Stimulated activated CD4-positive, alpha-beta T cell treated with anti-CD3 and anti-CD28 coated beads, Interleukin-4, amount 100 ng/mL, for 24 hours (primary cell): ENCODE results near the gene OR51B5.
A peak's percentile ranks its signal among the peaks of the same experiment; 100 is the strongest.
"Not testable (repeated sequence)": the region's sequence is repeated elsewhere in the genome, so short reads cannot be mapped to it uniquely, and the experiment has no call there.

Source experiments
- DNase-seq: peaks from one replicate; pipeline ENCODE4 v3.0.0-alpha.2; 2020

Gene OR51B5, protein sequence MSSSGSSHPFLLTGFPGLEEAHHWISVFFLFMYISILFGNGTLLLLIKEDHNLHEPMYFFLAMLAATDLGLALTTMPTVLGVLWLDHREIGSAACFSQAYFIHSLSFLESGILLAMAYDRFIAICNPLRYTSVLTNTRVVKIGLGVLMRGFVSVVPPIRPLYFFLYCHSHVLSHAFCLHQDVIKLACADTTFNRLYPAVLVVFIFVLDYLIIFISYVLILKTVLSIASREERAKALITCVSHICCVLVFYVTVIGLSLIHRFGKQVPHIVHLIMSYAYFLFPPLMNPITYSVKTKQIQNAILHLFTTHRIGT

DNA sequence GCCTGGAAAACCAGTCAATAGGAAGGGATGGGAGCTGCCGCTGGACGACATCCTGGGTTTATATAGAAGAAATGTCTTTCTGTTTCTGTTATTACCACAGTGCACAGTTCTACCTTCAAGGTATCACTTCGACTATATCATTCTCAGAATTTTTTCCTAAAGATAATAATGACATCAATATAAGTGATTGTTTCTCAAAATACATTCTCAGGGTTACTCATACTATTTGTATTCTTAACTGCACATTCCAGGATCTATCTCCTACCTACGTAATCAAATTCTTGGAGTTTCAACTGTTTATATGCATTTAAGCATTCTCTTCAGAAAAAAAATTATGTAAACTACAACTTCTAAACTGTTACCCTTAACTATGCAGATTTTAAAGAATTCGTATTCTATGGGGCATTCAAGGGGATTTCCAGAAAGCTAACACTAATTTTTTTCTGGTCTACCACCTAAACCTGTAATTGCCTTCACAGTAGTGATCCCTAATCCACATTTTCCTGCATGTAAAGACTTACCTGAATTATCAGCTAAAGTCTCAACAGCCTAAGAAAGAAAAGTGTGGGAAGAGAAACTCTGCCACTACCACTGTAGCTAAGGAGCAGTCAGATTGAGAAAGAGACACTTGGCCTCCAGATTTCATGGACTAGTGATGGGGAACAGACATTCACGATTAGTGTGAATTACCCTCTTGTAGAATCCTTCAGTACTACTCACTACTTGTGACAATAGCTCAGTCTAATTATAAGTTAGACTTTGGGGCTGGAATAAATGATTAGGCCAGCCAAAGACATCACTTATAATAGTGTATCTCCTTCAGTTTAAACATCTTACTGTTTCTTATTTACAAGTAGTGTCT is at the start of gene OR51B5:
TSS of gene OR51B5 (minus strand) at position 51 of the 862 bp plus-strand sequence. CDS start at position 51, 0 bp downstream.
- DNase-seq = no peak

DNA sequence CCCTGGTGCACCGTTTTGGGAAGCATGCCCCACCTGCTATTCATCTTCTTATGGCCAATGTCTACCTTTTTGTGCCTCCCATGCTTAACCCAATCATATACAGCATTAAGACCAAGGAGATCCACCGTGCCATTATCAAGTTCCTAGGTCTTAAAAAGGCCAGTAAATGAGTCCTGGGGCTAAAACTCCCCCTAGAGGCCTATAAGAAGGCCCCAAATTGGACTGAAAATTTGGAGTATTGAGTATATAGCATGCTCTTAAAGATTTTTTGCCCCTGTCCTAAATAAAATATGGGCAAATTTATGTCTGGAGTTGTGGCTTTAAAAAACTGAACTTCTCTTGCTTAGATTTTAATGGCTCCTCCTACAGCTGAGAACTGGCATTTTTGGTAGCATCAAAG is 46.9 kb upstream of the OR51B5 start:
- DNase-seq = no peak

DNA sequence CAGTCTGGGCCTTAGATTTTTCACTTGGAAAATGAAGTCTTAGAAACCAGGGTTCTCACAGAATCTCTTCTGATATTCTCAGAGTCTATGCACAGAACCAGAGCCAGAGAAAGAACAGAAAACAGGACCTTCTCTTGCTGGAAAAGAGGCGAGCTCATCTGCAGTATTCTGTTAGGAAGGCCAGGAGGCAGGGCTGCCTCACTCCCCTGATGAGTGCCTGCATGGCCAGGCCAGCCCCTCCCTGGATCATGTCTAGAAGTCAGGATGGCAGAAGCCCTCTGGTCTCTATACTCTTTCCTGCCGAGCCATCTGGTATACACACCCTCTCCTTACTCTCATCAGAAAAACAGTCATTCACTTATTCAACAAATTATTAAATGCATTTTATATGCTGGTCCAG is 41.0 kb upstream of the OR51B5 start:
- no peak for DNase-seq

DNA sequence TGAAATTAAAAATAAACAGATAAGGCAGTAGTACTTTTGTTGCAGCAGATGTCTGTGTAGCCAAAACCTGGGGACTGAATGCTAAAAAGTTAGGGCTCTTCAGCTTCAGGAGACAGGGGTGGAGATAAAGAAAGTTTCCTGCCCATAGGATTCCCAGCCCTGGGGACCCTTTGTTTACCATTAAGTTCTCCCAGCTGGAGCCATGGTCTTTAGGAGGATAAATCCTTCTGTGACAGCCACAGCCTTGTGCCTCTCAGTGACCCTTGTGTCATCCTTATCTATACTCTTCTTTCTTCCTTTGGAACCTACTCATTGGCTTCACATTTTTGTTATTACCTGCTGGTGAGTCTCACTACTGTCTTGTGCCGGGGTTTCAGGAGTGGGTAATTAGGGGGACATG is 40.3 kb upstream of the OR51B5 start, which contains the start of gene OR51M1:
TSS of gene OR51M1 (plus strand) at position 237 of the 400 bp plus-strand sequence. CDS start 5,587 bp downstream, outside the sequence.
- DNase-seq = no peak

DNA sequence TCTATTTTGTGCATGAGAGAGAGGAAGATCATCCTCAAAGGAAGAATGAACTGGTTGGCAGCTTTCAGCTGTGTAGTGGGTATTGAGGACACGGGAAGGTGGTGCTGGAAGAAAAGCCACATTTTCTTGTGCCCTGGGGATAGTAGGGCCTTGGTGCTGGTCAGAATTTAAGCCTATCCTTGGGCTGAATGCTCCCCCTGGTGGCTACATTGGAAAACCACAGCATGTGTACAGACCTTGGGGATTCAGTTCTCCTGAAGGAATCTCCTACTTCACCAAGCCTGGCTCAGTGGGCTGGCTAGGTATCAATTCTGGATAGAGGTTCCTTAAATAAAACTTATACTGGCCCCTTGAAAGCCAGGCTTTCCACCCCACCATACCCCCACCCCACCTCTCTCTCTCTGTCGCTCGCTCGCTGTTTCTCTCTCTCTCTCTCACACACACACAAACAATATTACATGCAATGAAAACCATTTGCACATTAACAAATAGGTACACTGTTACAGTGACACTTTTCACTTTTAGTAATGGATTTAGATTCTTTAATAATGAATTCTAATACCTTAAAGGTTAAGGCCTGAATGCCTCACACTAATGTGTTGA is 37.5 kb upstream of the OR51B5 start:
- DNase-seq = peak; percentile 20

DNA sequence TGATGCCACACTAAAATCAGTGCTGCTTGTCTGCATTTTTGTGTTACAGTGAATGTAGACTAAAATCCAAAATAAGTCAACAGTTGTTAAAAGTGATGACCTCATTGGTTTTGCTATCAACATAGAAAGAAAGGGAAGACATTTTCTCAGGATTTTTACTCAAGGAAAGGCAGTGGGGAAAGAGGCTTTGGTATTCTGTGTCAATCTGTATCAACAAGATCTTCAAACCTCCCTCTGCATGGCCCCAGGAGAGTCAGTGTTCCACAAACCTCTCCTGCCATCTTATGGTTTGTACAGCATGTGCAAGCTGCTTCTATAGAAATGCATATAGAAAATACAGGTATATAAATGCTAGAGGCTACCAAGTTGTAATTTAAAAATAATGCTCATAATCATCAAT is 26.5 kb upstream of the OR51B5 start:
- no peak for DNase-seq

DNA sequence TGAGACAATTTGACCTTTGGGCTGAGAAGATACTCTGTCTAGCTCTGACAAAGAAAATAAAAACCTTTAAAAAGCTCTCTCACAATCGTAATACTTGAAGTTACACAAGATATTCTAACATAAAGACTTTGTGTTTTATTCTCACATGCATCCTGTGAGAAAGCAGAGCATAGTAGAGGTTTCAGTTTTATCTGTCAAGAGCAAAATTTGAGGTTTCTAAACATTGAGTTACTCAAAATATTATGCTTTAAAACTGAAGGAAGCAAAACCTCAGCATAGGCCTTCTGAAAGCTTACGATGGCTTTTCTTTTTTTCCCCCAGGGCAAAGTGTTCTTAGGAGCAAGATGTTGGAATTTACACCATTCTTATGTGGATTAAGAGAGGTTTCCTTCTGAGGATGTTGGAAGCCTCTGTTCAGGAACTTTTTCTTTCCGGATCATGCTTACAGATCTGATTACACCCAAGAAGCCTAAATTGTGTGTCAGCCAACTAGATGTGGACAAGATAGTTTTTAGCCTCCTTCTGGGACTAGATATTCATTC is 25.2 kb upstream of the OR51B5 start:
- no peak for DNase-seq

DNA sequence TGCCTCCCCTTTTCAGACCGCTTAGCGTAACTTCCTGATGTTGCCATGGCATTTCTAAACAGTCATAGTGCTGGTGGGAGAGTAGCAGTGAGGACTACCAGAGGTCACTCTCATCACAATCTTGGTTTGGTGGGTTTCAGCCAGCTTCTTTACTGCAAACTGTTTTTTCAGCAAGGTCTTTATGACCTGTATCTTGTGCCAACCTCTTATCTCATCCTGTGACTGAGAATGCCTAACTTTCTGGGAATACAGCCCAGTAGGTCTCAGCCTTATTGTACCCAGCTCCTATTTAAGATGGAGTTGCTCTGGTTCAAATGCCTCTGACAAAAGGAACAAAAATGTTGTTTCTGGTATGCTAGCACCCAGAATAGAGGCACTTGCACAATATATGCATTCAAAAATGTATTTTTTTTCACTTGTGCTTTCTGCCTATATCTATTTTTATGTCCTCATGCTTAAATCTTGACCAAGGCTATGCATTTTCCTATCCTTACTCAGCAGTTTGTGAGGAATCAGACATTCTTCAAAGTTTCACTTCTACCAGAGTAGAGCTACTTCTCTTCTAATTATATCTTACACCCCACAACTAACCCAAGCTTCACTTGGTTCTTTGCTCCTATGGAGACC is 24.2 kb upstream of the OR51B5 start:
- DNase-seq = no peak

DNA sequence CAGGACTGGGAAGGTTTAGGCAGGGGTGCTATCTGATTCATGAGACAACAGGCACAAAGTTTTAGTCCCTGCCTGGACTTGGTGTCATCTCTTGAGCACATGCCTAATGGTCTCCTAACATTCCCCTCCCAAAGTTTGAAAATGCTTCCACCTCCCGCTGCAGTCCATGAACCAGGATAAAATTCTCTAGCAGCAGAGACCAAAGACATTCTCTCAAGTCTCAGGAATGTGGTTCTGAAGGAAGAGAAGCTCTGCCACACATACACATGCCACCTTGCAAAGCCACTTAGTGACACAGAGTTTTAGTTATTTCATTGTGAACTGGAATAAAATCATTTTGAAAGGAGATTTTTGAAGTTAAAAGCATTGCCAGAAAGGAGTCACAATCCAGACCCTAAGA is 23.5 kb upstream of the OR51B5 start:
- DNase-seq = no peak

DNA sequence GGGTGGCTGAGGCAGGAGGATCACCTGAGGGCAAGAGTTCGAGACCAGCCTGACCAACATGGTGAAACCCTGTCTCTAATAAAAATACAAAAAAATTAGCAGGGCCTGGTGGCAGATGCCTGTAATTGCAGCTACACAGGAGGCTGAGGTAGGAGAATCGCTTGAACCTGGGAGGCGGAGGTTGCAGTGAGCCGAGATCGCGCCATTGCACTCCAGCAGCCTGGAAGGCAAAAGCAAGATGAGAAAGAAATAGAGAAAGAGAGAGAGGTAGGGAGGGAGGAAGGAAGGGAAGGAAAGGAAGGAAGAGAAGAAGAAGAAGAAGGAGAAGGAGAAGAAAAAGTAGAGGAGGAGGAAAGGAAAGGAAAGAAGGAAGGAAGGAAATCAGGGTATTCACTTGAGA is 23.0 kb upstream of the OR51B5 start:
- not testable (repeated sequence) for DNase-seq

DNA sequence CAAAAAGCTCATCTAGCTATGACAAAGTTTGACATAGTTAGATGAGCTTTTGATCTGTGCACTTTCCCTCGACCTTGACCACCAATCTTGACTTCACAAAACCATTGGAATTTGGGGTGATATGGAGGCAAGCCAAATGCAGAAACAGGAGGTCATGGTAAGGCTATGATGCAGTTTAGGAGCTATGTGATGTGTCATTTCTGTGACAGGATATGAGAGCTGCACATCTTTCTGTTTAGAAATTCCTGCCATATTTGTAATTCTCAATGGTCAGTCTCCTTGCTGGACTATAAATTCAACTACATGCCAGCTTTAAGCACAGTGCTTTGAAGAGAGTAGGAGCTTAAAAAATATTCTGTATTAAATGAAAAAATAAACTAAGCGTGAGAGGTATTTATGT is 20.9 kb upstream of the OR51B5 start:
- no peak for DNase-seq

DNA sequence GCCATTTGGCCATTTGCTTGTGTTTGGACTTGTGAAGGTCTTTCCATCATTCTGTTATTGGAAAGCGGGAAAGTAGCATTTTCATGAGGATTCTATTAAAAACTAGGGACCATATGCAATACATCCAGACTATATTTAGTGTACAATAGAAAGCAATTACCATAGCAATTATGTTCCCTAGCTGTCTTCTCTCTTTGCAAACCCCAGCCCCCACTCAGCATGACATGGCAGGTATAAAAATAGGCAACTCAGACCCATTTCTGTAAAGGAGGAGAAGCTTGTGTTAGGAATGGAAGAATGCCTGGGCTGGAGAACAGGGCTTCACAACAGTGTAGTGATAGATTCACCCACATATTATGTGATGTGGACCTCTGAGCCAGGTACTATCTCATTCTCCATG is 20.4 kb upstream of the OR51B5 start:
- no peak for DNase-seq

DNA sequence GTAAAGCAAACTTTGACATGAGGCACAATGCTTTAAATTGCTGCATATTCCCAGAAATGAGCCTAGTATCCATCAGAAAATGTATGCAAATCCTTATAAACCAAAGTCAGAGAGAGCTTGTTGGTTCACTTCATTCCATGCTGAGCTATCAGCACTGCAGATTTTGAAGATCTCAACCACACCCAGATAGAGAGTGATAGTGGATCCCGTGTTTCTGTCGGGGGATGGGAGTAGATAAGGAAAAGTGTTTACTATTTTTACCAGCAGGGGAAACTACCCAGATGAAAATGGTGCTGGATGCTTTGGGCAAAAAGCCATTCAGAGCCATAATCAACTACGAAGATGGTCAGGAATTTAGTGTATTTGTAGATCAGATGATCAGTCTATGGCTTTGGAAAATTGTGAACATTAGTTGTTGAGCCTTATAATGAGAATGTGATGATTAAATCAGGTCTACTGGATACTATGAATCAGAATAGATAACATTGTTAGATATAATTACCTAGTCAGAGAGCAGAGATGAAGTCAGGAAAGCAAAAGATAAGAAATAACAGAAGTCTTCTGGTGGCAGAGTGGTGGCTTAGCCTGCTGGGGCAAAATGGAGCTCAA is 18.8 kb upstream of the OR51B5 start:
- no peak for DNase-seq

DNA sequence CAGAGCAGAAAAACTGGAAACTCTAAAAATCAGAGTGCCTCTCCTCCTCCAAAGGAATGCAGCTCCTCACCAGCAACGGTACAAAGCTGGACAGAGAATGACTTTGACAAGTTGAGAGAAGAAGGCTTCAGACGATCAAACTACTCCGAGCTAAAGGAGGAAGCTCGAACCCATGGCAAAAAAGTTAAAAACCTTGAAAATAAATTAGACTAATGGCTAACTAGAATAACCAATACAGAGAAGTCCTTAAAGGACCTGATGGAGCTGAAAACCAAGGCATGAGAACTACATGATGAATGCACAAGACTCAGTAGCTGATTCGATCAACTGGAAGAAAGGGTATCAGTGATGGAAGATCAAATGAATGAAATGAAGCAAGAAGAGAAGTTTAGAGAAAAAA is 12.7 kb upstream of the OR51B5 start:
- not testable (repeated sequence) for DNase-seq

DNA sequence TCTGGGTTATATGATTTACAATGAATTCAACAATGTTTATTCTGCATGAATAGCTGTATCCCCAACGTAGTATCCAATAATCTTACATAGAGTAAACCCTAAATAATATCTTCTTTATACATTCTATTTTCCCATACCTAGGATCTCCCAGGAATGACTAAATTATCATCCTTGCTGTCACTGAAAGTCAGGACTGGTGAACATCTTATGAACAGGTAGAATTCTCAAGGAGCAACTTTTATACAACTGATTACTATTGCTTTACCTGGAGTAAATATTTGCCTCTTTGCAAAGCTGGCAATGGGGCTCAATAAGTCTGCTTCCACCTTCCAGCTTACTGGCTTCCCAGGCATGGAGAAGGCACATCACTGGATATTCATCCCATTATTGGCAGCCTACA is 7.9 kb upstream of the OR51B5 start, which contains the start of gene OR51B6:
TSS of gene OR51B6 (plus strand) at position 301 of the 400 bp plus-strand sequence. CDS start at position 301, 0 bp downstream.
- DNase-seq = no peak

DNA sequence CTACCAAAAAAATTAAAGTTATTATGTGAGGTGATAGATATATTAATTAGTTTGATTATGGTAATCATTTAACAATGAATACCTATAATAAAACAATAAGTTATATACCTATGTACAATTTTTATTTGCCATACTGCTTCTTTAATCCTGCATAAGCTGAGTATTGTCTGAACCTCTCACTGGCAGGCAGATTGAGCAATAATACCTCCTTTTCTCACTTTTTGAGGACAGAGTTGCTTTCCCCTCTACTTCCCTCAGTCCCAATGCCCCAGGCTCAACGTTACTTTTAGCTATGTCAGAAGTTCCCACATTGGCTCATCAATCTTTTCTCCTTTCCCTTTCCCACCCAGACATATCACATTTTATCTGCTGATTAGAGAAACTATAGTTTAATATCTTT is 6.2 kb upstream of the OR51B5 start:
- DNase-seq = no peak

DNA sequence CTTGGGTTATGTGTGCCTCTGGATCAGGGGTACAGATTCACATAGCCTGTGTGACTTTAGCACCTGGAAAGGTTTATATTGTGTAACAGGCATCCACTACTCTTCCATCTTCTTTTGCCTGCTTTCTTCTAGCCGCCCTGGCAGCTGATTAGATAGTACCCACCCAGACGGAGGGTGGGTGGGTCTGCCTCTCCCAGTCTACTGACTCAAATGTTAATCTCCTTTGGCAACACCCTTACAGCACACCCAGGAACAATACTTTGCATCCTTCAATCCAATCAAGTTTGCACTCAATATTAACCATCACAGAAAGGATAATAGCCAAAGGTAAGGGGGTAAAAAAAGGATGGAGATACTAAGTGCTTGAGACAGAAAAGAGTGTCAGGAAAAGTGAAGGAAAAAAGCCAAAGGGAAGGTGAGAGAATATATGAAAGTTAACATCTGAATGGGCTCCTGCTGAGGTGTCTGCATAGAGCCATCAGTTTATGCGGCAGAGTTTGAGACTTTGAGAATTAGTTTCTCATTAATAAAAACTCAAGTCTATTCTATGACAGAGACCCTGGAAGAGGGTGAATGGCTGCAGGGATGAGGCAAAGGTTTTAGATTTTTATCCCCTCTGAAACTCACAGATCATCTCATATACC is 5.3 kb upstream of the OR51B5 start:
- no peak for DNase-seq

DNA sequence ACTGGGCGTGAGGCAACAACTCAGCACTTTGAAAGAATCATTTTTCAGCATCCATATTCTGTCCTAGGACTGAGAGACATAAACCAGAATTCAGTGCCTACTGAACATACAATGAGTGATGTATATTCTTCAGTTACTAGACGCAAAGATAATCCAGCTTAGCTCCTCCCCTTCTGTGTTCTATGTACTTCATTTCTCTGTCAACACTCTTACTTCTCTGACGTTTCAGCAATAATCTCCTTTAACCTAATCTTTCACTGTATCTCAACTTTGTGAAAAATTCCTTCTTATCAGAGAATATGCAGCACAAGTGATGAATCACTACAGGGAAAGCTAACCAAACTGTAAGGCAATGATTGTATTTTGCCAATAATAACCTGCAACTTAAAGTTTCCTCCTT is 2.5 kb upstream of the OR51B5 start:
- no peak for DNase-seq

DNA sequence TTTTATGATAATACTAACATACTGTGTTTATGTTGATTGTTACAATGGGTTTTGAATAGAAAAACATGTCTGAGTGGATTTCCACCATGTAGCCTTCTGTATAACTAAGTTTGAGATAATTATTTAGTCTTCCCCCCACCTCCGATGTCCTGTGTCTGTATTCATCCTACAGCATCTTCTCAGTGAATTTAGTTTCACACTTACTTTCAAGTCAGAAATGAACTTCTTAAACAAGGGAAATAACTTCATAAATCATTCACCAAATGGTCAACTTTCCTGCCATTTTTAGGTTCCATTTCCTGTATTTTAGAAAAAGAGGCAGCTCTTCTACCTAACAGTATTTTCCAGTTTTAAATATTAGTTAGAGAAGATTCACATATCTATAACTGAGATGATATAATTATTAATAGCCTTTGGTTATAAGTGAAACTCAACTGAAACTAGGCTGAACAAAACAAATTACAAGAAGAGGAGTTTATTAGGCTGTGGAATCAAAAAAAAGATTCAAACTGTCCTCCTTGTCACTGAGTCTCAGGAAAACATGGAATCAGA is 3.5 kb downstream of the OR51B5 start:
- no peak for DNase-seq

DNA sequence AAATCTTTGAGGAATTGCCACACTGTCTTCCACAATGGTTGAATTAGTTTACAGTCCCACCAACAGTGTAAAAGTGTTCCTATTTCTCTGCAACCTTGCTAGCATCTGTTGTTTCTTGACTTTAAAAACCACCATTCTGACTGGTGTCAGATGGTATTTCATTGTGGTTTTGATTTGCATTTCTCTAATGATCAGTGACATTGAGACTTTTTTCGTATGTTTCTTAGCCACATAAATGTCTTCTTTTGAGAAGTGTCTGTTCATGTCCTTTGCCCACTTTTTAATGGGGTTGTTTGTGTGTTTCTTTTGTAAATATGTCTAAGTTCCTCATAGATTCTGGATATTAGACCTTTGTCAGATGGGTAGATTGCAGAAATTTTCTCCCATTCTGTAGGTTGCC is 6.1 kb downstream of the OR51B5 start:
- not testable (repeated sequence) for DNase-seq

DNA sequence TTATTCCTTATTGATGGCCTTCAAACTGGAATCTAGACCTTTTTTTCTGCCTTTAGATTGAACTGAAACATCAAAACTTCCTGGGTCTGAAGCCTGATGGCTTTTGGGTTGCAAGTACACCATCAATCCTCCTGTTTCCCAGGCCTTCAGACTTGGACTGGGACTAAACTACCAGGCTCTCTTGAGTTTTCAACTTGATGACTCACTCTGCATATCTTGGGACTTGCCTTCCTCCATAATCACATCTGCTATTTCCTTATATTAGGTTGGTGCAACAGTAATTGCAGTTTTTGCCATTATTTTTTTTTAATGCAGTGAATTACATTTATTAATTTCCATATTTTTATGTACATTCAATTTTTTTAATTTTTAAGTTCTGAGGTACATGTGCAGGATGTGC is 7.0 kb downstream of the OR51B5 start:
- DNase-seq = no peak

DNA sequence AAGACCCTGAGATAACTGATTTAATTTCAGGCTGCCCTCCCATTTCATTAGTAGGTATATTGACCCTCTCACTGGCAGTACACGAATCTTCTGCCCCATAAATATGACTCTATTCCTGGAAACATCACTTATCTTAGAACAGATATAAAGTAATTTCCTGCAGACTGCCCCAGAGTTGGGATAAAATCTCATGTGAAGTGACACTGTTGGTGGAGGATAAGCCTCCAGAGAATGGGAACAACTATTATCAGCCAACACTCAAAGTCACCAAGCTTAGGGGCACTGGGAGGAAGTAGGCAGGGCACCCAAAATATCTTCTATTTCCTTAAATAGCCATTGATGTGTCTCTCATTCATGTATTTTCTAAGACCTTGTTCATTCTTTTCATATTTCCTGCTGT is 8.2 kb downstream of the OR51B5 start:
- no peak for DNase-seq
